ENCODE data around the gene SNAPC2.
"Not testable (repeated sequence)": the region's sequence is repeated elsewhere in the genome, so short reads cannot be mapped to it uniquely, and the experiment has no call there.

Gene SNAPC2

DNA sequence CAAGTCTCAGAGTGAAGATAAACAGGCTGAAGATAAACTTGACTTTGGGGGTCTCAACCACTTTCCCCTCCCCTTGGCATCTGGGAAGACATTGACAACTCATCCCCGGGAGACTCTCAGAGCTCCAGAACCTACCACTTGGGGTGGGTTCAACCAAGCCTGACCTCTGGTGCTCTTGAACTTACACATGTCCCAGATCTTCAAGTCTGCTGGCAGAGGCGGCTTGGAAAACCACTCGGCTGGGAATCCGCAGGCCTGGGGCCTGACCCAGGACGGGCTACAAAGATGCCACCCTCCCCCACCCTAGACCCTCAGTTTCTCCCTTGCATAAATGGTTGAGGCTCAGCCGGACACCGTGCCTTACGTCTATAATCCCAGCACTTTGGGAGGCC lies 31.3 kb upstream of the SNAPC2 start:
- DNase-seq (ENCODE audit: low read depth in 2 of 2), result no peak

DNA sequence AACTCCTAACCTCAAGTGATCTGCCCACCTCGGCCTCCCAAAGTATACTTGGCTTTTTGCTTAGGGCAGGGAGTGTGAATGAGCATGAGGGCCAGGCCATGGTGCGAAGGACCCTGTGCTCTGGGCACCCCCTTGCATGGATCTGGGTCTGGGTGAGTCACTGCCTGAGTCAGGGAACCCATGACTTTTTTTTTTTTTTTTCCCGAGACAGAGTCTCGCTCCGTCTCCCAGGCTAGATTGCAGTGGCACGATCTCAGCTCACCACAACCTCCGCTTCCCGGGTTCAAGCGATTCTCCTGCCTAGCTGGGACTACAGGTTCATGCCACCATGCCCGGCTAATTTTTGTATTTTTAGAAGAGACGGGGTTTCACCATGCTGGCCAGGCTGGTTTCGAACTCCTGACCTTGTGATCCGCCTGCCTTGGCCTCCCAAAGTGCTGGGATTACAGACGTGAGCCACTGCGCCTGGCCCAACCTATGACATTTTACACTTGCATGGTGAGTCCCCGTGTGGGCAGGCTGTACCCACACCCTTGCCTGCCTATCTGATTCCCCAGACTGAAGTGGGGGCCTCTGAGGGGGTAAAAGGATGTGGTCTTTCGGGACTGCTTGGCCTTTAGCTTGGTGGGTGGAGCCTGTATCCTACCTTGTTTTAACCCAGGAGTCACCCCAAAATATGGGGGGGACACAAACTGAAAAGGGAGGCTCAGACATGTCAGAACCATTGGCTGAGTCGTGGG lies 26.6 kb upstream of the SNAPC2 start:
- not testable (repeated sequence) for DNase-seq (ENCODE audit: low read depth in 2 of 2)

DNA sequence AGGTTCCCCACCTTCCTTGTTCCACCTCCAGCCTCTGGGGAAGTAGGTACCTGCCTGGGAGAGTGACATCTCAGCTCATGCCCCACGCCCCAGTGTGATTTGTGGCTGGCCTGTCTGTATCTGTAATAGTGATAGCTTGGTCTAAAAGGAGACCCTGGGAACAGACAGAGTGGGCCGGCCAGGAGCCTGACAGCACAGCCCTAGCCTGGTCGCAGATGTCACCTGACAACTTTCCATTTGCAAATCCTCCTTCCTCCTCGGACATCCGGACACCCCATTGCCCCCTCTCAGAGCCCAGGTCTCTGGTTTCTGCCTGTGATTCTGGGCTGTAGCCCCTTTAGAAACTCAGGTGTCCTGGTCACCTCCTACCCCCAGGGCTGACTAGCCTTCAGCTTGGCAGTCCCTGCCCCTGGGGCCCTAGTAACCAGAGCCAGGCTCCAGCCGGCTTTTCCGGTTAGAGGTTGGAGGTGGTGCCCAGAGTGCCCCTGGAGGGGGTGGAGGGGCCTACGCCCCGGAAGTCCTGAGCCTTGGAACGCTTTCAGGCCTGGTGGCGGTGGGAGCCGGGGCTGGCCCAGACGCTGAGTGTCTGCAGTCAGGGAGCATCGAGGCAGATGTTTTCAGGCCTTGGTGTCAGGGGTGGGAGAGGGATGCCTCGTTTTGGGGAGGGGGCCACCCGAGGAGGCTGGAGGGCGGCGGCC lies 25.4 kb upstream of the SNAPC2 start:
- no peak for DNase-seq (ENCODE audit: low read depth in 2 of 2)

DNA sequence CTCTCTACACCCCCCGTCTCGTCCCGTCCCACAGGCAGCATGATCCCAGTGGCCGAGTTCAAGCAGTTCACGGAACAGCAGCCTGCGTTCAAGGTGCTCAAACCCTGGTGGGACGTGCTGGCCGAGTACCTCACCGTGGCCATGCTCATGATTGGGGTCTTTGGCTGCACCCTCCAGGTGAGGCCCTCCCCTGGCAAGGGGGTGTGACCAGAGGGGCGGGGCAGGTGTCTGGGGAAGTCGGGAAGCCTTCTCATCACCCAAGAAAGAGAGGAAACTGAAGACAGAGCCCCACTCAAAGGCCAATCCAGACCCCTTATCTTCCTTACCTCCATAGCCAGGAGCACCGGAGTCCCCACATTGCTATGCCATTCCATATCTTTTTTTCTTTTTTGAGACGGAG lies 24.6 kb upstream of the SNAPC2 start:
- DNase-seq (ENCODE audit: low read depth in 2 of 2), result no peak

- no peak for DNase-seq (ENCODE audit: low read depth in 2 of 2)
Measured at GRCh38 chr19:7897292-7897691, 22.8 kb upstream of the SNAPC2 start.

DNA sequence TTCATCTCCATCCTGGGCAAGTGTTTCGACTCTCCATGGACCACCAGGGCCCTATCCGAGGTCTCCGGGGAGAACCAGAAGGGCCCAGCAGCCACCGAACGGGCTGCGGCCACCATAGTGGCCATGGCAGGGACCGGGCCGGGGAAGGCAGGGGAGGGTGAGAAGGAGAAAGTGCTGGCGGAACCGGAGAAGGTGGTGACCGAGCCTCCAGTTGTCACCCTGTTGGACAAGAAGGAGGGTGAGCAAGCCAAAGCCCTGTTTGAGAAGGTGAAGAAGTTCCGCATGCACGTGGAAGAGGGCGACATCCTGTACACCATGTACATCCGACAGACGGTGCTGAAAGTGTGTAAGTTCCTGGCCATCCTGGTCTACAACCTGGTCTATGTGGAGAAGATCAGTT lies 21.2 kb upstream of the SNAPC2 start:
- DNase-seq (ENCODE audit: low read depth in 2 of 2), result no peak

DNA sequence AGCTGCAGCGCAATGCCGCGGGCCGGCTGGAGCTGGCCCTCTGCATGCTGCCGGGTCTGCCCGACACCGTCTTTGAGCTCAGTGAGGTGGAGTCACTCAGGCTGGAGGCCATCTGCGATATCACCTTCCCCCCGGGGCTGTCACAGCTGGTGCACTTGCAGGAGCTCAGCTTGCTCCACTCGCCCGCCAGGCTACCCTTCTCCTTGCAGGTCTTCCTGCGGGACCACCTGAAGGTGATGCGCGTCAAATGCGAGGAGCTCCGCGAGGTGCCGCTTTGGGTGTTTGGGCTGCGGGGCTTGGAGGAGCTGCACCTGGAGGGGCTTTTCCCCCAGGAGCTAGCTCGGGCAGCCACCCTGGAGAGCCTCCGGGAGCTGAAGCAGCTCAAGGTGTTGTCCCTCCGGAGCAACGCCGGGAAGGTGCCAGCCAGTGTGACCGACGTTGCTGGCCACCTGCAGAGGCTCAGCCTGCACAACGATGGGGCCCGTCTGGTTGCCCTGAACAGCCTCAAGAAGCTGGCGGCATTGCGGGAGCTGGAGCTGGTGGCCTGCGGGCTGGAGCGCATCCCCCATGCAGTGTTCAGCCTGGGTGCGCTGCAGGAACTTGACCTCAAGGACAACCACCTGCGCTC lies 20.3 kb upstream of the SNAPC2 start:
- no peak for DNase-seq (ENCODE audit: low read depth in 2 of 2)

DNA sequence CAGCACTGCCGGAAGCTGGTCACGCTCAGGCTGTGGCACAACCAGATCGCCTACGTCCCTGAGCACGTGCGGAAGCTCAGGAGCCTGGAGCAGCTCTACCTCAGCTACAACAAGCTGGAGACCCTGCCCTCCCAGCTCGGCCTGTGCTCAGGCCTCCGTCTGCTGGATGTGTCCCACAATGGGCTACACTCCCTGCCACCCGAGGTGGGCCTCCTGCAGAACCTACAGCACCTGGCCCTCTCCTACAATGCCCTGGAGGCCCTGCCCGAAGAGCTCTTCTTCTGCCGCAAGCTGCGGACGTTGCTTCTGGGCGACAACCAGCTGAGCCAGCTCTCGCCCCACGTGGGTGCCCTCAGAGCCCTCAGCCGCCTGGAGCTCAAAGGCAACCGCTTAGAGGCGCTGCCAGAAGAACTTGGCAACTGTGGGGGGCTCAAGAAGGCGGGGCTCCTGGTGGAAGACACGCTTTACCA lies 19.7 kb upstream of the SNAPC2 start:
- no peak for DNase-seq (ENCODE audit: low read depth in 2 of 2)

- DNase-seq (ENCODE audit: low read depth in 2 of 2), result no peak
Measured at GRCh38 chr19:7900931-7901330, 19.2 kb upstream of the SNAPC2 start.

DNA sequence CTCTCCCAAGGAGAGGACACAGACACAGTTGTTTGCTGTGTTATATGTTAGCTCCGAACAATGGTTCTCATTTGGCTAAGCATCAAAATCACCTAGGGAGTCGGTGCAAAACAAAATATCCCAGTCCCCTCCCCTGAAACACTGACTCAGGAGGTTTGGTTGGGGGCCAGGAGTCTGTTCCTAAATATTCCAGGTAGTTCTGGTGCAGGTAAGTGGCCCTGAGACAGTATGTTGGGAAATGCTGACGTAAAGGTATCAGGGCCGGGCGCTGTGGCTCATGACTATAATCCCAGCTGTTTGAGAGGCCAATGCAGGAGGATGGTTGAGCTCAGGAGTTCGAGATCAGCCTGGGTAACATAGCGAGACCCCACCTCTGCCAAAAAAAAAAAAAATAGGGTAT lies 18.8 kb upstream of the SNAPC2 start:
- DNase-seq (ENCODE audit: low read depth in 2 of 2), result no peak

GRCh38 chr19:7902796-7903243 lies 17.3 kb upstream of the SNAPC2 start:
- no peak for DNase-seq (ENCODE audit: low read depth in 2 of 2)

- peak; percentile 100 for DNase-seq (ENCODE audit: low read depth in 2 of 2)
Measured at GRCh38 chr19:7903244-7904073, 16.7 kb upstream of the SNAPC2 start, which contains the start of gene MAP2K7. MAP2K7 (plus strand) TSS chr19:7903877; CDS start chr19:7903945, 68 bp downstream.

- no peak for DNase-seq (ENCODE audit: low read depth in 2 of 2)
Measured at GRCh38 chr19:7904074-7905020, 15.8 kb upstream of the SNAPC2 start.

GRCh38 chr19:7905268-7905667 lies 14.9 kb upstream of the SNAPC2 start:
- no peak for DNase-seq (ENCODE audit: low read depth in 2 of 2)

DNA sequence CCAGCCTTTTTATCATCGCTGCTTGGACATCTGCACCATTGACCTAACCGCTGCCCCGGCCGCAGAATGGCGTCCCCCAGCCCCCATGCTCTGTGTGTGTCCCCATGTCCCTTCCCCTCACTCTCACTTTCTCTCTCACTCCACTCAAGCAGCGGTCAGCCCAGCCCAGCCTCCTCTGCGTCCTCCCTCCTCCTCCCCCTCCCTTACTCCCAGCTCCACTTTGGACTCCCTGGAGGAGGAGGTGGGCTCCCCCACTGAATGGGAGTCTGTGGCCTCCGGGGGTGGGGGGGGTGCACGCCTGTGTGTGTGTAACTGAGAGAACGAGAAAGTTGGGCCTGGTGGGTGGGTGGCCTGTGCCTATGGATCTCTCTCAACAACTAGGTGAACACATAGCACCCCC lies 14.3 kb upstream of the SNAPC2 start:
- no peak for DNase-seq (ENCODE audit: low read depth in 2 of 2)

GRCh38 chr19:7907122-7907521 lies 13.0 kb upstream of the SNAPC2 start:
- DNase-seq (ENCODE audit: low read depth in 2 of 2), result no peak

GRCh38 chr19:7907544-7907943 lies 12.6 kb upstream of the SNAPC2 start:
- DNase-seq (ENCODE audit: low read depth in 2 of 2), result no peak

GRCh38 chr19:7908078-7908699 lies 11.9 kb upstream of the SNAPC2 start:
- DNase-seq (ENCODE audit: low read depth in 2 of 2), result no peak

DNA sequence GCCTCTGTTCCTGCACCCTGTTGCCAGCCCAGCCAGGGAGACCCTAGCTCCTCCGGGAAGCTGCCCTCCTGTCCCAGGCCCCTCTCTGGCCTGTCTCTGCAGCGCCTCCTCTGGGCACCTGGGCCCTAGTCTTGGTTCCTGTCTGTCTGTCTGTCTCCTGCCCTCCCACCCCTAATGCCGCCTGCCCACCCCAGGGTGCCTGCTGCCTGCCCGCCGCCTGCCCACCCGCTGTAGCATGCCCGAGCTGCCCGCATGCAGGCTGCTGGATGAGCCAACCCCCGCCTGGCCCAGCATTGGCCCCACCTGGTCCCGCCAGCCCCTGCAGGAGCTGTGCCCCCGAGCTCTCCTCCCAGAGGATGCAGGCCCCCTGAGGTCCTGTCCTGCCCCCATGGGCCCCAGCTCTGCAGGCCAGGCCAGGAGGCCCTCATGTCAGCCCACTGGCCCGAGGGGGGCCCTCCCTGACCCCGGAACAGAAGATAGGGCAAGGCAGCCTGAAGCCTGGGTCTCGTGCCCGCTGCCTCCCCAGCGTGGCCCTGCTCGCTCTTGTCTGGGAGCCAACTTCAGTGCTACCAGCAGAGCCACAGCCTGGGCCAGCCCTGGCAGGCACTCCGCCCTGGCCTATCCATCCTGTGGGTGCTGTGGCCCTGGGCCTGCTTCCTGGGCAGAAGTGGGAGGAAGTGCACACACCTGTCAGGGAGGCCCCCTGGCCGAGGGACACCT lies 11.2 kb upstream of the SNAPC2 start:
- DNase-seq (ENCODE audit: low read depth in 2 of 2), result no peak

Measured in stimulated activated CD4-positive, alpha-beta T cell treated with anti-CD3 and anti-CD28 coated beads, Interleukin-1b, Interleukin-23, amount 100 ng/mL, for 1 hour (primary cell).